Sigmoid colon (tissue), 7 donors: Measurements from ENCODE around the gene MTG2. TPM values are rescaled to one million over a fixed set of nuclear protein-coding genes. Genes with fewer than 3 reads are reported as not detected.

Experiments
- DNase-seq: peaks from one replicate; pipeline ENCODE4 v3.0.0-alpha.2; 2019
- H3K27ac ChIP-seq, 4 donors: fragments of 200-600 bp; sonication (generic); one replicate each; pipeline ENCODE4 v1.5.1; 2016 to 2019; ENCODE audit warnings: mild to moderate bottlenecking in 1 of 4
- H3K27me3 ChIP-seq, 3 donors: fragments of 200-600 bp; sonication (generic); one replicate each; pipeline ENCODE4 v1.5.1; 2019; ENCODE audit warnings: mild to moderate bottlenecking in 1 of 3
- H3K36me3 ChIP-seq, 4 donors: fragments of 200-600 bp; sonication (generic); one replicate each; pipeline ENCODE4 v1.5.1; 2016 to 2019
- H3K4me1 ChIP-seq, 4 donors: fragments of 200-600 bp; sonication (generic); one replicate each; pipeline ENCODE4 v1.5.1; 2017 to 2019
- H3K4me3 ChIP-seq, 4 donors: fragments of 200-600 bp; sonication (generic); one replicate each; pipeline ENCODE4 v1.5.1; 2017 to 2019; ENCODE audit warnings: mild to moderate bottlenecking in 2 of 4, moderate library complexity in 1 of 4
- H3K9me3 ChIP-seq, 4 donors: fragments of 200-600 bp in 3 of 4; sonication (generic) in 3 of 4; one replicate each; pipeline versions ENCODE4 v1.5.1 to v1.6.1; 2013 to 2019
- CTCF ChIP-seq, 4 experiments: fragments of 450-650 bp in 3 of 4; fragments of 200-600 bp in 1 of 4; IDR thresholded peaks; one replicate each; pipeline ENCODE4 v1.5.1; 2016 to 2019; ENCODE audit warnings: antibody characterized with exemption in 4 of 4, mild to moderate bottlenecking in 3 of 4, moderate library complexity in 2 of 4
- EP300 ChIP-seq, 4 donors: sonication (generic); formaldehyde crosslinking; IDR thresholded peaks; one replicate each; pipeline ENCODE4 v1.6.1; 2017; ENCODE audit warnings: antibody characterized with exemption in 4 of 4
- POLR2A ChIP-seq, 2 donors: fragments of 450-650 bp; IDR thresholded peaks; one replicate each; pipeline ENCODE4 v1.6.1; 2016; ENCODE audit warnings: antibody characterized with exemption in 2 of 2, mild to moderate bottlenecking in 2 of 2, moderate library complexity in 2 of 2
- POLR2AphosphoS5 ChIP-seq, 4 donors: sonication (generic); formaldehyde crosslinking; IDR thresholded peaks; one replicate each; pipeline ENCODE4 v1.6.1; 2017; ENCODE audit warnings: antibody characterized with exemption in 4 of 4
- WGBS, 2 donors: extraction: QIAGEN DNeasy Blood & Tissue Kit; methylation state at CpG; one replicate each; pipeline ENCODE4 v1.1.7; 2013; 5-methylcytosine and 5-hydroxymethylcytosine counted together
- intact Hi-C: fragments of 100-400 bp; cut with DNase I; formaldehyde crosslinking; loops from one replicate; pipeline ENCODE4 v1.15.1; 2023
- polyA plus RNA-seq, 3 donors: library from polyadenylated mRNA; stranded (reverse); fragments of 200-250 nt; gene quantifications; one replicate each; pipeline ENCODE4 v1.2.3, GENCODE V29; 2013
- total RNA-seq, 4 donors: library from RNA; depleted of rRNA; stranded (reverse); fragments of >200 nt; gene quantifications; one replicate each; pipeline ENCODE4 v1.1.0, GENCODE V29; 2016
- donor health status: healthy with polysubstance abuse.
- donor health status: Bipolar disorder and iron deficiency.
- donor health status: healthy.

MTG2 gene
- total and polyA plus RNA-seq, 7 donors = 13.3 to 32.3 (median 23.9) TPM

DNA sequence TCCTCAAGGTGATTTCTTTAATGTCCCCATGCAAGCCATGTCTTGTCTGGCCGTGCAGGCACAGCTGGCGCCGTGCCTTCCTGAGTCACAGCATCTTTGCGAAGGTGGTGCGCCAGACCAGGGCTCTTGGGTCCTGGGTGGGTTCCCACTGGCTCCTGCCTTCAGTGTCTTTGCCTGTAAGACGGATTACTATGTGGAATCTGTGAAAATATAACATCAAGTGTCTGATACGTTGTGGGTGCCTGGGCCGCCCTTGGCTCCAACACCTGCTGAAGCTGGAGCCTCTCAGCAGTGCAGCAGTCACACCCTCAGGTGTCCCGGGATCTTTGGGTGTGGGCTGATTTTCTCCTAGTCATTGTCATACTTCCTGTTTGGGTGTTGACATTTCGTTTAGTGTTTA lies 58.7 kb downstream of the MTG2 start:
- WGBS, 2 donors = 24 to 66% methylated on average over 10 of the region's 10 CpGs
- peaks cover 0 to 5% (median 2%) of the 10 kb centered on the region in 4 donors for H3K36me3 ChIP-seq
- peaks cover 0 to 26% (median 20%) of the 10 kb centered on the region in 4 donors for H3K4me1 ChIP-seq
- H3K27me3 ChIP-seq = no peaks in the 10 kb centered on the region
- TF ChIP-seq EP300 (IDR thresholded peaks at IDR 0.05) (no peak), CTCF (IDR thresholded peaks at IDR 0.05) (no peak), POLR2A (IDR thresholded peaks at IDR 0.05) (no peak), POLR2AphosphoS5 (IDR thresholded peaks at IDR 0.05) (no peak)
- intact Hi-C loops = no loop called here
- H3K27ac ChIP-seq = no peak overlapping the region
- DNase-seq = no peak
- no peak overlapping the region for H3K4me3 ChIP-seq
- H3K9me3 ChIP-seq = no peaks in the 10 kb centered on the region

GRCh38 chr20:62242176-62242575 lies 59.3 kb downstream of the MTG2 start:
- peaks cover 0 to 5% (median 2%) of the 10 kb centered on the region in 4 donors for H3K36me3 ChIP-seq
- DNase-seq = no peak
- H3K9me3 ChIP-seq = no peaks in the 10 kb centered on the region
- intact Hi-C loops = no loop called here
- H3K4me3 ChIP-seq = no peak overlapping the region
- H3K4me1 ChIP-seq = peaks cover 0 to 27% (median 20%) of the 10 kb centered on the region in 4 donors
- no peaks in the 10 kb centered on the region for H3K27me3 ChIP-seq
- 65 to 82% methylated on average over 6 of the region's 6 CpGs for WGBS, 2 donors
- no peak overlapping the region for H3K27ac ChIP-seq
- no peak for TF ChIP-seq POLR2A (IDR thresholded peaks at IDR 0.05)
- TF ChIP-seq EP300 (IDR thresholded peaks at IDR 0.05) = no peak

- Histone ChIP-seq H3K4me3 (no peak overlapping the region), H3K9me3 (no peaks in the 10 kb centered on the region), H3K27me3 (no peaks in the 10 kb centered on the region), H3K36me3 (peaks cover 0 to 5% (median 2%) of the 10 kb centered on the region in 4 donors), H3K27ac (no peak overlapping the region), H3K4me1 (peaks cover 0 to 23% (median 14%) of the 10 kb centered on the region in 4 donors)
- no peak for DNase-seq
- WGBS, 2 donors = 88 to 89% methylated on average over 22 of the region's 22 CpGs
- no peak for TF ChIP-seq POLR2AphosphoS5 (IDR thresholded peaks at IDR 0.05)
- no peak for TF ChIP-seq POLR2A (IDR thresholded peaks at IDR 0.05)
- TF ChIP-seq CTCF (IDR thresholded peaks at IDR 0.05) = no peak
- no peak for TF ChIP-seq EP300 (IDR thresholded peaks at IDR 0.05)
- intact Hi-C loops = no loop called here
Observed at GRCh38 chr20:62243106-62243505, 60.3 kb downstream of the MTG2 start.

GRCh38 chr20:62243906-62244515 lies 61.2 kb downstream of the MTG2 start:
- Histone ChIP-seq H3K9me3 (no peaks in the 10 kb centered on the region), H3K27me3 (no peaks in the 10 kb centered on the region), H3K36me3 (peaks cover 0 to 5% (median 2%) of the 10 kb centered on the region in 4 donors), H3K4me3 (no peak overlapping the region), H3K27ac (no peak overlapping the region), H3K4me1 (peaks cover 0 to 20% (median 13%) of the 10 kb centered on the region in 4 donors)
- intact Hi-C loops = no loop called here
- DNase-seq = no peak
- 88 to 91% methylated on average over 21 of the region's 21 CpGs for WGBS, 2 donors
- no peak for TF ChIP-seq POLR2A (IDR thresholded peaks at IDR 0.05)
- no peak for TF ChIP-seq EP300 (IDR thresholded peaks at IDR 0.05)
- no peak for TF ChIP-seq CTCF (IDR thresholded peaks at IDR 0.05)
- no peak for TF ChIP-seq POLR2AphosphoS5 (IDR thresholded peaks at IDR 0.05)

DNA sequence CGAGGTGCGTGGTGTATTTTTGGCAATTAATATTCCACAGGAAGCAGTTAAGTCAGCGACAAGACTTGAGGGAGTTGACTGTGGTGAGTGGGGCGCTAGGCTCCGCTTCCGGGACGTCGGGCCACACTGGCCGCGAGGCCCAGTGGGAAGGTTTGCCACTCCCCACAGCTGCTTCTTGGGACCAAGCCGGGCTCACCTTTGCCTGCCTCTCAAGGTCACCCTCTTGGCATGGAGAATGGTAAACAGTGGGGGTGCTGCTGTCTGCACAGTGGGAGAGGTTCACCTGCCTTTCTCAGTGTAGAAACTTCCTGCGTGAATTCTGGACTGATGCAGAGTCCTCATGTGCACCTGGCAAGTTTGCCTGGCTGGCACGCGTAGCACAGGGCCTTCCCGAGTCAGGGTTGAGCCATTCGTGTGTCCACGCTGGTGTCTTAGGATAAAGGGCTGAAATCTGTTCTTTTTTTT lies 61.8 kb downstream of the MTG2 start:
- Histone ChIP-seq H3K4me1 (peaks cover 0 to 13% (median 6%) of the 10 kb centered on the region in 4 donors), H3K27me3 (no peaks in the 10 kb centered on the region), H3K9me3 (no peaks in the 10 kb centered on the region), H3K27ac (no peak overlapping the region), H3K36me3 (peaks cover 0 to 5% (median 2%) of the 10 kb centered on the region in 4 donors), H3K4me3 (no peak overlapping the region)
- no peak for DNase-seq
- TF ChIP-seq POLR2AphosphoS5 (IDR thresholded peaks at IDR 0.05) = no peak
- no peak for TF ChIP-seq EP300 (IDR thresholded peaks at IDR 0.05)
- TF ChIP-seq CTCF (IDR thresholded peaks at IDR 0.05) = no peak
- no peak for TF ChIP-seq POLR2A (IDR thresholded peaks at IDR 0.05)
- intact Hi-C loops = no loop called here
- WGBS, 2 donors = 56 to 71% methylated on average over 17 of the region's 17 CpGs
